ENCODE results near the gene TMPRSS6.

GRCh38 chr22:37020192-37020479, 89.4 kb downstream of the TMPRSS6 start:
- TF ChIP-seq CTCF (conservative IDR thresholded peaks at IDR 0.05 in 1 of 2, IDR thresholded peaks at IDR 0.05 in 1 of 2; ENCODE audit: low read depth in 1 of 2, low read length in 2 of 2) (no peak), EZH2 (IDR thresholded peaks at IDR 0.05; ENCODE audit: low read length, missing control alignments) (no peak)
